ENCODE measurements around the gene NKX2-1.
"Not testable (repeated sequence)": the region's sequence is repeated elsewhere in the genome, so short reads cannot be mapped to it uniquely, and the experiment has no call there.

The NKX2-1 gene

DNA sequence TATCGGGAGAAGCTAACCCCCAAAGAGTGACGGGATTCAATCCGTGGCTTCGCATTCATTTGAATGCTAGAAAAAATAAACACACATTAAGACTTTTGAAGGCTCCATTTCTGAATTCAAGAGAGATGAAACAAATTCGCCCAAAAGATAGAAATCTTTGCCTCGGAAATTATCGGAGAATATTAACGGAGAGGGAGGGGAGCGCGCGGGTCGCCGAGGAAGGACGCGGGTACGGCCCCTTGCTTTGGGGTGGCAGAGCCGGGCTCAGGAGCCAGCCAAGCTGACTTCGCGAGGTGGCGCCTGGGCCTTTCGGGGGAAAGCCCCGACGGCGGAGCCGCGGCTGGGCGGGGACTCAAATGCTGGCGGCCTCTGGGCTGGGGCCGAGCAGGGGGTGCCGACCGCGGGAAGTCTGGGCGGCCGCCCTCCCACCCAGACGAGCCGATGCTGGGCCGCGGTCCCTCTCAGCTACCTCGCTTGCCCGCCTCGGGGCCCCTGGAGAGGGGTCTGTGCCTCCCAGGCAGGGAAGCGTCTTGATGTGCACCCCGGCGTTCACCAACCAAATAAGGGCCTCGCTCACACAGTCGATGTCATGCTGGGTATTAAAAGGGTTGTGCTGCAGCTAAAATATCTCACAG lies 14.7 kb downstream of the NKX2-1 start:
- DNase-seq (ENCODE audit: low read depth): no peak

DNA sequence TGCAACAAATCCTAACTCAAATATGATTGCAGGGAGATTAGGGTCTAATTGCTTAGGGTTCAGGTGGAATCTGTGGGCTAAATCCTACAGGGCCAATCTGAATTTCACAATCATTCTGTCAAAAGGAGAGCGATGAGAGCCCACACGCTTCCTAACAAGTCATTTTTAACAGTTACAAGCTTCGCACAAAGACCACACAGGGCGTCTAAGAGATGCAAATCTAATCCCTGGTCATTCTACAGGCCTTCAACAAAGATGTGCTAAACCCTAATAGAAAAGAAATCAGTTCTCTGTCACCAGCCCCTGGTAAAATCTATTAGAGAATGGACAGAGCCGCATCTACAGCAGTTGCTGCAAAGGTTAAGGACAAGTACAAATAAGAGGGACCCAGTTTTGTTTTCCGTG lies 15.3 kb downstream of the NKX2-1 start:
- no peak for DNase-seq (ENCODE audit: low read depth)

DNA sequence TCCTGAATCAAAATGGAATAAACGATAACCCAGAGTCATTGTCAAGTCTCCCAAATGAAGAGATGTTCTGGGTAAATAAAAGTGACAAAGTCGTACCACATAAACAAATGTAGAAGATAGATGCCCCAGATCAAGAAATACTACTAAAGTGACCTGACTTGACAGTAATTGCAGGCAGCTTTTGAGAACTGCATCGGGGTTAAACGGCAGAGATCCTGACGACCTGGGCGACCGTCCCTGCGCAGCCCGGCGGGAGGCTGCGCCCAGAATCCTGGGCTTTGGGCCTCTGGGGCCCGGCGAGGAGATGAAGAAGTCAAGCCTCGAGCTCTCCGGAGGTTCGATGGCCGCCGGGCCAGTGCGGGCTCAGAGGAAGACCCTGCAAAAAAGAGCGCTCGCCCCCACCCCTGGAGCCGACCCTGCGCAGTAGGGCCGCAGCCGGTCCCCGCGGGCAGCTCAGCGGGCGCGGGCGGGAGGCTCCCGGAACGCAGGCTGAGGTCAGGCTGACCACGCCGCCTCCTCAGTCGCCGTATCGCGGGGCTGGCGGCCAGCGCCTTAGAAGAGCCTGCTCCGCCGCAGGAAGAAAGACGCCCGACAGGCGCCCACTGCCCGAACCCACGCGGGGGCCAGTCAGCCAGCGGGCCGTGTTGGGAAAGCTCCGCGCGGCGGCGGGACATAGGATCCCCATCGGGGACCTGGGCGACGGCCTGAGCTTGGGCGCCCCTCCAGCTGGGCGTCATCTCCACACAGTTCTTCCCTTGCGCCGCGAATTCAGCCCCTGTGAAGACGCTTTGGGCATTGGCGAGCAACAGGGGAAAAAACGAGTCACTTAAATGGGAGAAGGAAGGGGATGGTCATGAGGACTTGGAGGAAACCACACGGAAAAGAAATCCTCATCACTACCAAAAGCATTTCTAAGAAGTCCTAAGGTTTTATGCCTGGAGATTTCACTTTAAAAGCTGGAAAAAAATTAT lies 16.0 kb downstream of the NKX2-1 start:
- DNase-seq (ENCODE audit: low read depth): no peak

DNA sequence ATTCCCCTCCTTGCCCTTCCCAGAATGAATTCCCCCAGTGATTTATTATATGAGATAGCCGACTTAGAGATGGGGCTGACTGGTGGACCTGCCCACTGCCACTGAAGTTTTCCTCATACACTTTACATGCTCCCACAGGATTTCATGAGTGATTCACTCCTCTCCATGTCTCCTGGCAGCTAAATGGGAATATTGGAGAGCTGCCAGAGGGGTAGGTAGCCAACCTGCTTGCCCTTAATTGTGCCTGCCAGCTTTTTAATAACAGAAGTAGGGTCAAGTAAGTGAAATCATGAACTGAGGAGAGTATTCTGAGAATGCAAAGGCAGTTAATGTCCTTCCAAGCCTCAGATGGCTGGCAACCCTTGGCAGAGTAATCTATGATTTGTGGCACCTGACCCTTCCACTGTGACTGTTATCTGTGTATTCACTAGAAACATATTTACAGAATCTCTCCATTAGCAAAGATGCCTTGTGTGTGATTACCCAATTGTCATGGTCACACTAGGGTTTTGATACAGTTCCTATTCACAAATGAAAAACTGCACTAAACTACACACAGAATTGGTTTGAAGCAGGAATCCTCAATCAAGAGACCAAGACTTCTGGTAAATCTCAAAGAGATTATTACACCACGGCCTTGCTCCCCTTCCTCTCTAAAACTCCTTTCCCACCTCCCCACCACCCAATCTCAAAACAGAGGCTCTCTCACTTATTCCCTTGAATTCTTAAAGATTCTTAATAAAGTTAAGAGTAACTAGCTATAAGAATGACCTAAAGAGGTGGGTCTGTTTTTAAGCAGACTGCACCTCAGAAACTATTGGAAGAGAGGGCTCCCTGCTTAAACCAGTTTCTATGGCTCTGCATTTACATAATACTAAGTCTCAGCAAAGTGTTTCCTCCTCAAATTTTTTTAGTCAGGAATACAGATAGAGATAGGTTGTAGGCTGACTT lies 17.2 kb downstream of the NKX2-1 start:
- no peak for DNase-seq (ENCODE audit: low read depth)

DNA sequence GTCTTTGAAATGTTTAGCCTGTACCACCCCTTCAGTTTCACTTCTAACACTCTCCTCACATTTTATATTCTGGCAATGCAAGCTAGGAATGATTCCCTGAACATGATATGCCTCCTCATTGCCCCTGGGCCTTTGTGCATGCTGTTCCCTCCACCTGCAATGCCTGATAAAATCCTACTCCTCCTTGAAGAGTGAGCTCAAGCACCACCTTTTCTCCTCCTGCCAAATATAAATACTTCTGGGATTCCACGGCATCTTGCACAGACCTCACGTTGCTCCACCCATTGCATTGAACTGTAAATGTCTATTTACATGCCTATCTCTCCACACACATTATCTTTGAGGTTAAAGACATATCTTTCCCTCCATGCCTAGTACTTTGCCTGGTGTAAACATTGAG lies 21.1 kb downstream of the NKX2-1 start:
- no peak for DNase-seq (ENCODE audit: low read depth)

DNA sequence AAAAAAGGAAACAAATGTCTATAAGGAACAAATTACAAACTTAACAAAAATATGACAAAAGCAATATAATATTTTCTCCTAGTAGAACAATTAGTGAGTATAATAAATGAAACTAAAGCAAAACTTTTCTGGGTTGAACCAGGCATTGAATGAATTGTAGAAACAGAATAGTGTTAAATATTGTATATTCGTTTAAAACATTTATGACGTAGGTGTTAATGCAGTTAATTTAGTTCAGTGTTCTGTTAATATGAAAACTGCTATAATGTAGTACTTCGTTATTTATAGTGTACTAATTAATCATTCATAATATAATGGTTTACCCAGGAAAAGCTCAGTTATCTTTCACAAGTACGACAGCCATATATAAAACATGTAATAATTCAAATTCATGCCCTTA lies 23.7 kb downstream of the NKX2-1 start:
- DNase-seq (ENCODE audit: low read depth): no peak

DNA sequence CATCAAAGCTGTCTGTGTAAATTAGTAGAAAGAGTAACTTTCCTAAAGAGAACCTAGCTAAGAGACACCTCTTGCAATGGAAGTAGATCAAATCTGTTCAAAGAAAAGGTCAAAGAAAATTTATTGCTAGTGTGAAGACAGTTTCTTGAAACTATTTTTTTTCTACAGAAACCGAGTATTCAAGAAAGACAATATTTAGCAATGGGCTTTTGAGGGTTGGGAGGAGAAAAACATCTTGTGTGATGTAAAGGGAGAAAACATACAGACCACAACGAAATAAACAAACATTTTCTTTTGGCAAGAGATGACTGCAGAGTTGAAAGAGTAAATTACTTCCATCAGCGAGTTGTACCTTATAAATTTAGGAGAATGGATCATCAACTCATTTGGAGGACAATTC lies 24.4 kb downstream of the NKX2-1 start:
- DNase-seq (ENCODE audit: low read depth): no peak

DNA sequence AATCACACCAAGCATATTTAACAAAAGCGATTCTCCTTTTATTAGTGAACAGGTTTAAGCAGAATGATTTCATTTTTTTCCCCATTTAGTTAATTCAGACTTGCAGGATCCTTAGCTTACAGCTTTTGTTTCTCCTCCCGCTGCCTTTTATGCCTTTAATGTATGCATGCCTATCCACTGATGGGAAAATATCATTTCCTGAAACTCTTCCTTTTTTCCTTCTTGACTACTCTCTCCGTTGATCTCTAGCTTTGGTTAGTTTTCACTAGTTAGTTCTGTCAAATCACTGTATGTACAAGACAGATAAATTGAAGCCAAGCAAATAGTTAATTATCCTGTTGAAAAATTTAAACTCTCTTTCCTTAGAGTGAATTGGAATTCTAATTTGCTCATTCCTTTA lies 26.3 kb downstream of the NKX2-1 start:
- DNase-seq (ENCODE audit: low read depth): no peak

DNA sequence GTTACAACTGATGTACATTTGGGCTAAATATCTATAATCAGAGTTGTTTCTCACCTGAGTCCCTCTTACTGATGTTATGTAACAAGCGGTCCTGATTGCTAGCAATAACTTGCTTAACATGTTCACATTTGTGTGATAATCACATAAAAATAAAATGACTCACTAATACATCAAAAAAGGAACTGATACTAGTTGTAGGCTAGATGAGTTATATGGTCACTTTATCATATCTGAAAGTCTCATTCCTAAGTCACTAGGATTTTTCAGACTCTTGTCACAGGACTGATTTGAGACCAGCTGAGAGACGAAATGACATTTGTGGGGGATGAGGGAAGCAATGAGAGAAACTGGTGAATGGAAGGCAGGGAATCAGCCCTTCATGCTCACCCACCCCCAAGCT lies 34.3 kb downstream of the NKX2-1 start:
- no peak for DNase-seq (ENCODE audit: low read depth)

DNA sequence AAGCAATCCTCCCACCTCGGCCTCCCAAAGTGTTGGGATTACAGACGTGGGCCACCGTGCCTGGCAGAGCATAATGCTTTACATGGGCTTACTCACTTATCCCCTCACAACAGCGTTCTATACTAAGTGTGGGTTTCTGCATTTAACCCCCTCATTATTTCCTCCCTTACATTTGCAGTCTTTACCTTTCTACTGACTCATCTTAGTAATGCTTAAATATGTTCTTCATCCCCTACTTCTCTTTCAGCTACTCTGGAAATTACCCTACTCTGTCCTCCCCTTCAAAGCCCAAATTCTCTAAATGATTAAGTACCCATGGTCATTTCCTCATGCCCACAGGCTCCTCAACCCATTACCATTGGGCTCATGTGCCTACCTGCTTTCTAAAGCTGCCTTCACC lies 40.7 kb downstream of the NKX2-1 start:
- no peak for DNase-seq (ENCODE audit: low read depth)

DNA sequence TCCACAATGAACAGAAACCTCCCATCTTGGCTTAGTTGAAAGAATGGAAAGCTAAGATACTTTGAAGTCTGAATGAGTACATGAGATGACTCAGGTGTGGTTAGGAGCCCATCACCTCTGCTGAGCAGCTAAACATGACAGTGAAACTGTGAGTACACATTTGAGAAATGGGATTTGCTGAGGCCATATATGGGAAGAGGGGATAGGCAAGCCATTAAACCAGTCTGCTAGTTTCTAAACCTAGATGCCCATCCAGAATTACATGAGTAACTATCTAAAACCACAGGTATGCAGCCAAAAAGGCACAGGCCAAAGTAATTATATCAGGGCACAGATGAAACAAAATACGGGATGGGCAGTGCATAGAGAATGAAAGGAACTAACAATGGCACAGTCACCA lies 41.2 kb downstream of the NKX2-1 start:
- DNase-seq (ENCODE audit: low read depth): no peak

DNA sequence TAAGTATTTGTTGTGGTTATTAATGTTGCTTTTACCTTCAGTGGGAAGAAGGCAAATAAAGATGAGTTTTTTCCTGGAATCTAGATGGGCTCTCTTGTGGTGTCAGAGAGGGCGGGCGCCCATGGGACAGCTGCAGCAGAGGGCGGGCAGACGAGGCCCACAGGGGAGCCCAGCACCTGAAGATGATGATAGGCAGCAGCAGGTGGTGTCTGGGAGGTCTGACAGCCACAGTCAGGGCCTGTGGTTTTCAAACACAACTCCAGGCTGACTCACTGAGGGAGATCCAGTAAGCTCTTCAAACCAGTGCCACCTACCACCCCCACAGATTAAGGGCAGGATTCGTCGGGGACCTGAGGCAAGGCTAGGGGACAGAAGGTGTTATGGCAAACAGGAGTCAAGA lies 42.8 kb downstream of the NKX2-1 start:
- no peak for DNase-seq (ENCODE audit: low read depth)

DNA sequence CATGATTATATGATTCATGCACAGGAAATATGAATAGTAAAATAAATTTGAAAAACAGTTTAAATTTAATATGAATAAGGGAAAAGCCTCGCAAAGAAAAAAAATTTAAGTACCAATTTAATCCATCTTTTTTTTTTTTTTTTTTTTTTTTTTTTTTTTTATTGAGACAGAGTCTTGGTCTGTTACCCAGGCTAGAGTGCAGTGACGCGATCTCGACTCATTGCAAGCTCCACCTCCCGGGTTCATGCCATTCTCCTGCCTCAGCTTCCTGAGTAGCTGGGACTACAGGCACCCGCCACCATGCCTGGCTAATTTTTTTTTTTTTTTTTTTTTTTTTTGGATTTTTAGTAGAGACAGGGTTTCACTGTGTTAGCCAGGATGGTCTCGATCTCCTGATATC lies 44.0 kb downstream of the NKX2-1 start:
- not testable (repeated sequence) for DNase-seq (ENCODE audit: low read depth)

DNA sequence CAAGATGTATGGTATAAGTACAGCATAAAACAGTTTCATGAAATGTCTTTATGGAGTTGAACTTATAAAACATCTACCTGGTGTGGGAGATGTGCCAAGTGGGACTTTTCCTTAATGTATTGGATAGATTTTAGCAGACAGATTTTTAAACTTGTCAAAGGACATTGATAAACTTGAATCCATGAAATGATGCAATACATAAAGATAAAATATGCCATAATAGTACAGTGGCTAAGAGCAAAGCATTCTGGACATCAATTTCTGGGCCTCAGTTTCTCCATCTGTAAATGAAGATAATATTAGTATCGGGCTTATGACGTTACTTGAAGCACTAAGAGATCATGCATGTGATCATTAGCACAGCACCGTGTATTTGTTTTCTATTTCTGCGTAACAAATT lies 45.4 kb downstream of the NKX2-1 start:
- no peak for DNase-seq (ENCODE audit: low read depth)

DNA sequence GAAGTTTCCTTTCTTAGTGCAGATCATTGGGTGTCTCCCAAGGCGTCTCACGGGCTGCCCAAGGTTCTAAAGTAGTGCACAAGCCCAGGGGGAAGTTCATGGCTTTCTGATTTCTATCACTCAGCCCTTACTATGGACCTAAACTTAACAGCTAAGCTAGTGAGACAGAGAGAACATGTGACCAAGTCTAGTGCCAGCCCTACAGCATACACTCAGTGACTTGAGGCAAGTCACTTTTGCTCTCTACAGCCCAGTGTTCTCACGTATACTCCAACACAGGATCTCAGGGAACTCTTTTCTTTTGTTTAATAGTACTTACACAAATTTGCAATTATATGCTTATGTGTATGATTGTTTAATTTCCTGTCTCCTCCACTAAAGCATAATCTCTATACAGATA lies 48.6 kb downstream of the NKX2-1 start:
- no peak for DNase-seq (ENCODE audit: low read depth)

DNA sequence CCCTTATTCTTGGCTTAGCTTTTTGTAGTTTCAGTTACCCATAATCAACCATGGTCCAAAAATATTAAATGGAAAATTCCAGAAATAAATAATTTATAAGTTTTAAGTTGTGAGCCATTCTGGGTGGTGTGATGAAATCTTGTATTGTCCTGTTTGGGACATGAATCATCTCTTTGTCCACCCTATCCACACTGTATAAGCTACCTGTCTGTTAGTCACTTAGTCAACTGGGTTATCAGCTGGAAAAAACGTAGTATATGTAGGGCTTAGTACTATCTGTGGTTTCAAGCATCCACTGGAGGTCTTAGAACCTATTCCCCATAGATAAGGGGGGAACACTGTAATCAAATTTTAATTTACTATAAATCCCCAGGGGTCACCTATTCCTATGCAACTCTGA lies 52.7 kb downstream of the NKX2-1 start:
- no peak for DNase-seq (ENCODE audit: low read depth)

Data from T follicular helper cell (primary cell).